DMS114 treated with DMSO at 0.1 percent for 48 hours (cell line): Measurements from ENCODE around the gene HLA-DPB1.
"Not testable (repeated sequence)": the region's sequence is repeated elsewhere in the genome, so short reads cannot be mapped to it uniquely, and the experiment has no call there.

ENCODE experiments used
- DNase-seq: peaks from one replicate; lab custom pipeline; 2025; ENCODE audit not compliant: unreplicated experiment; lab: John Stamatoyannopoulos, UW

The HLA-DPB1 gene

DNA sequence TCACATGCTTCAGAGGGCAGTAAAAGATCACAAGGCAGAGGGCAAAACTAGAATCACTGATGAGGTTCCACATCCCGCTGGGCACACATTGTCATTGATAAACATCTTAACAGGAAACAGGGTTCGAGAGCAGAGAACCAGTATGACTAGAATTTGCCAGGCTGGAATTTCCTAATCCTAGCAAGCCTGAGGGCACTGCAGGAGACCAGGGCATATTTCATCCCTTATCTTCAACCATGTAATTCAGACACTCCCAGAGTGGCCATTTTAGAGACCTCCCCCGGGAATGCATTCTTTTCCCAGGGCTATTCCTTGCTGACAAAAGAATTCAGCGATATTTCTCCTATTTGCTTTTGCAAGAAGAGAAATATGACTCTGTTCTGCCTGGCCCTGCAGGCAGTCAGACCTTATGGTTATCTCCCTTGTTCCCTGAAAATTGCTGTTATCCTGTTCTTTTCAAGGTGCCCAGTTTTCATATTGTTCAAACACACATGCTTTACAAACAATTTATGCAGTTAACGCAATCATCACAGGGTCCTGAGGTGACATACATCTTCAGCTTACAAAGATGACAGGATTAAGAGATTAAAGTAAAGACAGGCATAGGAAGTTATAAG, 25.4 kb downstream of the HLA-DPB1 start:
- not testable (repeated sequence) for DNase-seq

DNA sequence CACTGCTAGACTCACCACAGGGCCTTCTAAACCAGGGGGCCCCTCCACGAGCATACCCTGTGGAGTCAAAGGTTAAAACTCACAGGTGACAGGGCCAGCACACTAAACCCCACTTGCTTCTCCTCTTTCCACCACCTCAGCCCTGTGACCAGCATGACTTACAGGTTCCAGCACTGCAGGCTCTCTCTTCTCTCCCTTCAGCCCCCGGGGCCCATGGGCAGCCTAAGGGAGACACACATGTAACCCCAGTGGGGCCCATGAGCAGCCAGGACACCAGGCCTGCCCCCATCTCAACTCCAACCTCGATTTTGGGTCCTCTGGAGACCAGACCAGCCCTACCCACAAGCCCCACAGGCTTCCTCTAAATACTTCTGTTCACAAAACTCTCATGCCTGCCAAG, 28.0 kb downstream of the HLA-DPB1 start:
- no peak for DNase-seq

GRCh38 chr6:33104887-33105286, 29.1 kb downstream of the HLA-DPB1 start:
- no peak for DNase-seq

- no peak for DNase-seq
Observed at GRCh38 chr6:33105386-33105785, 29.6 kb downstream of the HLA-DPB1 start.

- no peak for DNase-seq
Observed at GRCh38 chr6:33105916-33106871, 30.4 kb downstream of the HLA-DPB1 start.

DNA sequence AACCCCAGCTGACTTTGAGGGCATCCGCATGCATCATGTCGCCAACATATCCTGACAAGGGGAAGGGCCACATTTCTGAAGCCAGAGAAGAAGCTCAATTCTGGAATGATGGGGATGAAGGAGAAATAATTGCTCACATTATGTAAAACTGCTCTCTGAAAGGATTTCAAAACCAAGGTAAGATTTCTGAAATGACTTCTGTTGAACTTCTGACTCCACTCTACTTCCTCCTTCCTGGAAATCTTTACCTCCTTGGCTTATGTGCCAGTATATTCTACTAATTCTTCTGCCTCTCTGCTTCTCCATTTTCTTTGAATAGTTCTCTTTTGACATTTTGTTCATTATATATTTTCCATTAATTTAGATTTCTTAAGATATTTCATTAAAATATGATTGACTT, 31.9 kb downstream of the HLA-DPB1 start:
- DNase-seq = no peak

DNA sequence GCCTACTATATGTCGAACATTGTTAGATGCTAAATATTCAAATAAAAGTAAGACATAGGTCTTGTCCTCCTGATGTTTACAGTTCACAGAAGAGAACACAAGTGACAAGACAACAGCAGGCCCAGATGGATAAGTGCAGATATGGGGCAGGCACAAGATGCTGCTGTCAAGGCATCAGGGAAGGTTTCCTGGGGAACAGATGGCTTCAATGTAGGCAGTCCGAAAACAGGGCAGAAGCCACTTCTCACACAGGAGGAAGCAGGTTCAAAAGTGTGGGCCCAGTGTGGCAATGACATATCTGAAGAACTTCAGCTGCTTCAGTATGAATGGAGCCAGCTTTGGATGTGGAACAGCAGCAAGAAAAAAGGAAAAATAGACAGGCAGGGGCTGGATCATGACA, 32.5 kb downstream of the HLA-DPB1 start:
- no peak for DNase-seq

- DNase-seq = peak; percentile 42
Observed at GRCh38 chr6:33112148-33112547, 36.4 kb downstream of the HLA-DPB1 start.

DNA sequence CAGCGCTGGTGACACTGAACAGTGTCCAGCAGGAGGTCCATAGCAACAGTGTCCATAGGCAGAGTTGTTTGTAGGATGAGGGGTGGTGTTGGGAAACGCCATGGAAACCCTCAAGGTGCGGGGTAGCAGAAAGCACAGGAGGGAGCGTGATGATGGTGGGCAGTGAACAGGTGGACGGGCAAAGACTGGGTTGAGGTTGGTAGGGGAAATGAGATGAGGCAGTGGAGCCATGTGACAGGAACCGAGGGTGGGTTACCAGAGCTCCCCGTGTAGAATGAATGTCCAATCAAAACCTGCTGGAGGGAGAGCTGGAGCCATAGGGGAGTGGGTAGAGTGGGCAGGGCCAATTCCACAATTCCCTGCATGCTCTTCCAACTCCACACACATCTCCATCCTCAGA, 38.0 kb downstream of the HLA-DPB1 start:
- DNase-seq = no peak

GRCh38 chr6:33114406-33114805, 38.6 kb downstream of the HLA-DPB1 start:
- DNase-seq = no peak

GRCh38 chr6:33116417-33116816, 40.6 kb downstream of the HLA-DPB1 start:
- no peak for DNase-seq

- DNase-seq = peak; percentile 13
Observed at GRCh38 chr6:33116841-33117711, 41.3 kb downstream of the HLA-DPB1 start.

- DNase-seq = no peak
Observed at GRCh38 chr6:33117811-33118277, 42.1 kb downstream of the HLA-DPB1 start.

- peak; percentile 77 for DNase-seq
Observed at GRCh38 chr6:33118525-33119123, 42.8 kb downstream of the HLA-DPB1 start.

- DNase-seq = no peak
Observed at GRCh38 chr6:33120001-33120400, 44.2 kb downstream of the HLA-DPB1 start.

DNA sequence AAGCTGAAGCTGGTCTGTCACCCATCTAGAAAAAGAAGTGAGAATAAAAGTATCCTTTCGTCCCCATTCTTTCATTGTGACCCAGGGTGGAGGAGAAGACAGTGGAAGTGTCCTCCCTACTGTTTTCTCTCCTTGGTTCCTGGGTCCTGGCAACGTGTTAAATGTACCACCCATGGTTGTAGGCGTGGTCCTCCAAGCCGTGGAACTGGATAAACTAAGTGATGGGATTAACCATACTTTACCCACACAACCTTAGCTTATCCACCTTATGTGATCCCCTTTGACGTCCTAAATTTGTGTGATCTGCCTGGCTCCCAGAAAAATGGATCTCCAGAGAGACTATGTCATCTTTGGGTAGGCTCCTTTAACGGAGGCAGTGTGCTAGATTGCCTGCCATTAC, 47.4 kb downstream of the HLA-DPB1 start:
- DNase-seq = no peak

- DNase-seq = no peak
Observed at GRCh38 chr6:33123732-33124524, 48.1 kb downstream of the HLA-DPB1 start.

GRCh38 chr6:33124525-33124901, 48.7 kb downstream of the HLA-DPB1 start:
- DNase-seq = no peak

DNA sequence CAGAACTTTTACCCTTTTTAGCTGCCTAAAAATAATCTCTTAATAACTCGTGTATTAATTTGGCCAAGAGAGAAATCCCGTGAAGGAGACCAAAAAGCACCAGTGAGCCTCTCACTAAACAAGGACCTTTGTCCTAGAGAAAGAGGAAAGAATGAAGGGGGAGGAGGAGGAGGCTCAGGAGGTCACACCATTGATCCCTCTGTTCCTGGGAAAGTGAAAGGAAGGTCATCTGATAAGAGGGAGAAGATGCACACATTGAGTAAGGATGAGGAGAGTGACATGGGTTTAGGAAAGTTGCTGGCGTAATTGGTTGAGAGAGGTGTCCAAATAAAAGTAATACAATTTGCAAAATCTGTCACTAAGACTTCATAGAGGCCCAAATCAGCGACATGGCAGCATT, 49.2 kb downstream of the HLA-DPB1 start:
- no peak for DNase-seq

- DNase-seq = no peak
Observed at GRCh38 chr6:33126101-33126714, 50.4 kb downstream of the HLA-DPB1 start.
